Hippocampal formation (tissue), 2 donors: ENCODE results near the gene SMARCAD1.

Experiments
- DNase-seq, 2 donors: peaks; one replicate each; lab custom pipeline; 2025; lab: John Stamatoyannopoulos, UW

The SMARCAD1 gene

GRCh38 chr4:94228493-94229216, 21.0 kb downstream of the SMARCAD1 start:
- no peak for DNase-seq

GRCh38 chr4:94232519-94232918, 24.9 kb downstream of the SMARCAD1 start:
- DNase-seq = no peak

GRCh38 chr4:94235825-94236224, 28.2 kb downstream of the SMARCAD1 start:
- DNase-seq = no peak

- DNase-seq = no peak
These were observed 29.6 kb downstream of the SMARCAD1 start for GRCh38 chr4:94237271-94237670.

- no peak for DNase-seq
These were observed 30.5 kb downstream of the SMARCAD1 start for GRCh38 chr4:94238160-94238559.

- DNase-seq = no peak
These were observed 32.7 kb downstream of the SMARCAD1 start for GRCh38 chr4:94240384-94240783.

- no peak for DNase-seq
These were observed 36.6 kb downstream of the SMARCAD1 start for GRCh38 chr4:94244087-94244828.

- no peak for DNase-seq
These were observed 37.1 kb downstream of the SMARCAD1 start for GRCh38 chr4:94244829-94245185.

GRCh38 chr4:94251094-94251493, 43.4 kb downstream of the SMARCAD1 start:
- DNase-seq = no peak

GRCh38 chr4:94253036-94253435, 45.4 kb downstream of the SMARCAD1 start:
- DNase-seq = no peak

- DNase-seq = no peak
These were observed 48.6 kb downstream of the SMARCAD1 start for GRCh38 chr4:94256144-94256783.

- no peak for DNase-seq
These were observed 49.2 kb downstream of the SMARCAD1 start for GRCh38 chr4:94256828-94257227.

GRCh38 chr4:94262163-94263016, 54.7 kb downstream of the SMARCAD1 start:
- no peak for DNase-seq

- no peak for DNase-seq
These were observed 59.4 kb downstream of the SMARCAD1 start for GRCh38 chr4:94267037-94267436.

- no peak for DNase-seq
These were observed 63.6 kb downstream of the SMARCAD1 start for GRCh38 chr4:94271248-94271647.

GRCh38 chr4:94274912-94275311, 67.2 kb downstream of the SMARCAD1 start:
- DNase-seq = no peak

GRCh38 chr4:94276204-94276603, 68.5 kb downstream of the SMARCAD1 start:
- DNase-seq = no peak

- DNase-seq = no peak
These were observed 69.9 kb downstream of the SMARCAD1 start for GRCh38 chr4:94277534-94277933.

- DNase-seq = no peak
These were observed 71.1 kb downstream of the SMARCAD1 start for GRCh38 chr4:94278781-94279180.

GRCh38 chr4:94284889-94285288, 77.2 kb downstream of the SMARCAD1 start:
- DNase-seq = no peak

GRCh38 chr4:94285666-94286065, 78.0 kb downstream of the SMARCAD1 start:
- DNase-seq = no peak

GRCh38 chr4:94290245-94290644, 82.6 kb downstream of the SMARCAD1 start:
- DNase-seq = no peak
